GM12878 (cell line): ENCODE data around the gene TMEM63B. TPM values are rescaled to one million over a fixed set of nuclear protein-coding genes. Genes with fewer than 3 reads are reported as not detected.

Experiments used
- ATF7 ChIP-seq: fragments of 450-650 bp; IDR thresholded peaks from 2 replicates; pipeline ENCODE4 v1.6.1; 2016; ENCODE audit warnings: low read depth, mild to moderate bottlenecking
- CREB1 ChIP-seq: IDR thresholded peaks from 2 replicates; pipeline ENCODE4 v1.6.1; 2012; ENCODE audit warnings: low read depth, mild to moderate bottlenecking, inconsistent platforms
- CREM ChIP-seq: IDR thresholded peaks from 2 replicates; pipeline ENCODE4 v1.6.1; 2014; ENCODE audit warnings: antibody characterized with exemption, low read depth
- FOS ChIP-seq: IDR thresholded peaks from 3 replicates; pipeline ENCODE4 v1.6.1; 2011; ENCODE audit warnings: borderline replicate concordance; ENCODE audit not compliant: insufficient read length; ENCODE audit errors: extremely low read depth
- FOXK2 ChIP-seq: fragments of 450-650 bp; IDR thresholded peaks from 2 replicates; pipeline ENCODE4 v1.6.1; 2017; ENCODE audit warnings: mild to moderate bottlenecking, moderate library complexity
- MYB ChIP-seq: fragments of 150-350 bp; IDR thresholded peaks from 2 replicates; pipeline ENCODE4 v1.6.1; 2014; ENCODE audit warnings: mild to moderate bottlenecking, low read depth, low read length, borderline replicate concordance
- NBN ChIP-seq: fragments of 450-650 bp; IDR thresholded peaks from 2 replicates; pipeline ENCODE4 v1.6.1; 2016
- NR2C2 ChIP-seq: IDR thresholded peaks from 2 replicates; pipeline ENCODE4 v1.6.1; 2011; ENCODE audit warnings: borderline replicate concordance, low read depth; ENCODE audit not compliant: control insufficient read depth, insufficient read length
- POU2F2 ChIP-seq: IDR thresholded peaks from 3 replicates; pipeline ENCODE4 v1.6.1; 2011; ENCODE audit warnings: low read depth, mild to moderate bottlenecking, low read length, borderline replicate concordance
- RAD21 ChIP-seq: IDR thresholded peaks from 2 replicates; pipeline ENCODE4 v1.6.1; 2011; ENCODE audit warnings: mild to moderate bottlenecking, low read depth, low read length, moderate library complexity; ENCODE audit not compliant: insufficient read depth
- SKIL ChIP-seq: fragments of 450-650 bp; IDR thresholded peaks from 2 replicates; pipeline ENCODE4 v1.6.1; 2017; ENCODE audit warnings: mild to moderate bottlenecking, low read depth, inconsistent platforms; ENCODE audit not compliant: poor library complexity, severe bottlenecking
- SPI1 ChIP-seq: IDR thresholded peaks from 2 replicates; pipeline ENCODE4 v1.6.1; 2011; ENCODE audit warnings: low read depth, mild to moderate bottlenecking, low read length, moderate library complexity, borderline replicate concordance; ENCODE audit not compliant: insufficient read depth
- SRF ChIP-seq, 2 experiments: IDR thresholded peaks; 2 replicates each; pipeline ENCODE4 v1.6.1; 2011; ENCODE audit warnings: low read depth in 2 of 2, low read length in 2 of 2, mild to moderate bottlenecking in 1 of 2, moderate library complexity in 1 of 2
- ZNF207 ChIP-seq: fragments of 450-650 bp; IDR thresholded peaks from 2 replicates; pipeline ENCODE4 v1.6.1; 2014; ENCODE audit warnings: antibody characterized with exemption, mild to moderate bottlenecking, borderline replicate concordance
- polyA plus RNA-seq, 11 experiments: library from polyadenylated mRNA; depleted of rRNA in 4 of 11; unstranded in 6 of 11; stranded (reverse) in 5 of 11; fragments of >200 nt; fragmentation: Nextera tagmentation in 4 of 11; fragmentation: Illumina TruSeq in 1 of 11; extraction: Ambion mirVana in 4 of 11; extraction: Trizol in 1 of 11; gene quantifications; 1 replicate in 1 of 11; 2 replicates in 10 of 11; pipeline versions ENCODE4 v1.2.1 to v1.2.3, GENCODE V29; 2011 to 2016; ENCODE audit warnings: inconsistent platforms in 2 of 11, missing spikeins in 2 of 11, low read depth in 1 of 11
- total RNA-seq, 4 experiments: library from RNA; depleted of rRNA in 3 of 4; stranded (reverse); fragments of >200 nt in 3 of 4; fragmentation: Illumina TruSeq in 1 of 4; extraction: Trizol in 1 of 4; gene quantifications; 2 replicates each; pipeline versions ENCODE4 v1.2.1 to v1.2.3, GENCODE V29; 2013 to 2021
- TF ChIP-seq, protein P1 (sequence below): IDR thresholded peaks from 2 replicates; pipeline ENCODE4 v1.6.1; 2012; ENCODE audit warnings: improper control_type of control experiment, low read depth, low read length; ENCODE audit not compliant: insufficient replicate concordance
- TF ChIP-seq, protein P2 (sequence below): IDR thresholded peaks from 2 replicates; pipeline ENCODE4 v1.6.1; 2011; ENCODE audit warnings: mild to moderate bottlenecking, low read depth, low read length, moderate library complexity; ENCODE audit not compliant: insufficient replicate concordance
- TF ChIP-seq, protein P3 (sequence below): IDR thresholded peaks from 2 replicates; pipeline ENCODE4 v1.6.1; 2011; ENCODE audit warnings: borderline replicate concordance, low read depth, mild to moderate bottlenecking, moderate library complexity, low read length; ENCODE audit not compliant: insufficient read depth, poor library complexity, severe bottlenecking
- TF ChIP-seq, protein P4 (sequence below): IDR thresholded peaks from 2 replicates; pipeline ENCODE4 v1.6.1; 2011; ENCODE audit warnings: low read depth, mild to moderate bottlenecking, low read length, moderate library complexity, borderline replicate concordance; ENCODE audit errors: extremely low read depth

TMEM63B gene
- total and polyA plus RNA-seq, 10 of the 15 experiments (the other 5 are each of a cell fraction or from before 2014, with no cell fraction given), result 0.09 to 15.0 (median 7.1) TPM; not detected in 1

DNA sequence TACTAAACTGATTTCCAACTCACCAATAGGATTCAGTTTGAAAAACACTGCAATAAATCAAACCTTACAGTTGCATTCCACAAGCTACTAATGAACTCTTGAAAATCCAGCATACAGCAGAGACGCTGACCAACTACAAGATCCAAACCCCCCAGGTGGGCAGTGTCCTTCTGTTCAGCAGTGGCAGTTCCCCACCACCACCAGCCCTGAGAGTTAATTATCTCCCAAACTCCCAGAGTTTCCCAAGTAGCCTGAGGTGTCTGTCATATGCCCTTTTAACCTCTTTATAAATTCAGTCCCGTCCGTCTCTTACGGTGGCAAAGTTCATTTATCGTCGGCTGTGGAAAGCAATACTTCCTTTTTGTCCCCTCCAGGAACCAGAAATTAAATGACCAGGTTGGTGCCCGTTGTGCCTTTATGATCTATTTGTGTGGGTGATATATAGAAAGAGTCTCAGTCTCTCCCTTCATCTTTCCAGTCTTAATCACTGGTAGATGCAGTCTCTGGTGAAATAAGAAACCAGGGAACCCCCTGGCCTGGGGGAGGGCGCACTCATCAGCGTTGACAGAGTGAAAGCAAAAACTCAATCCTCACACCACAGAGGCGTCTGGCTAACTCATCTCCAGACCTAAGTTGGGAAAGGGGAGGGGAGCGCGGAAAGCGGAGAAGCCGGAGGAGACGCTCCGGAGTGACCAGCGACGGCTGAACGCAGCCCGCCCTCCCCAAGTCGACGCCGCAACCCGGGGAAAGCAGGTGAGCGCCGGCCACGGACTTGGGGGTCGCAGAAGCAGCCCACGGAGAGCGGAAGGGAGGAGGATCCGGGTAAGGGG lies 819 bp upstream of the TMEM63B start (continued):
- TF ChIP-seq, protein P1, sequence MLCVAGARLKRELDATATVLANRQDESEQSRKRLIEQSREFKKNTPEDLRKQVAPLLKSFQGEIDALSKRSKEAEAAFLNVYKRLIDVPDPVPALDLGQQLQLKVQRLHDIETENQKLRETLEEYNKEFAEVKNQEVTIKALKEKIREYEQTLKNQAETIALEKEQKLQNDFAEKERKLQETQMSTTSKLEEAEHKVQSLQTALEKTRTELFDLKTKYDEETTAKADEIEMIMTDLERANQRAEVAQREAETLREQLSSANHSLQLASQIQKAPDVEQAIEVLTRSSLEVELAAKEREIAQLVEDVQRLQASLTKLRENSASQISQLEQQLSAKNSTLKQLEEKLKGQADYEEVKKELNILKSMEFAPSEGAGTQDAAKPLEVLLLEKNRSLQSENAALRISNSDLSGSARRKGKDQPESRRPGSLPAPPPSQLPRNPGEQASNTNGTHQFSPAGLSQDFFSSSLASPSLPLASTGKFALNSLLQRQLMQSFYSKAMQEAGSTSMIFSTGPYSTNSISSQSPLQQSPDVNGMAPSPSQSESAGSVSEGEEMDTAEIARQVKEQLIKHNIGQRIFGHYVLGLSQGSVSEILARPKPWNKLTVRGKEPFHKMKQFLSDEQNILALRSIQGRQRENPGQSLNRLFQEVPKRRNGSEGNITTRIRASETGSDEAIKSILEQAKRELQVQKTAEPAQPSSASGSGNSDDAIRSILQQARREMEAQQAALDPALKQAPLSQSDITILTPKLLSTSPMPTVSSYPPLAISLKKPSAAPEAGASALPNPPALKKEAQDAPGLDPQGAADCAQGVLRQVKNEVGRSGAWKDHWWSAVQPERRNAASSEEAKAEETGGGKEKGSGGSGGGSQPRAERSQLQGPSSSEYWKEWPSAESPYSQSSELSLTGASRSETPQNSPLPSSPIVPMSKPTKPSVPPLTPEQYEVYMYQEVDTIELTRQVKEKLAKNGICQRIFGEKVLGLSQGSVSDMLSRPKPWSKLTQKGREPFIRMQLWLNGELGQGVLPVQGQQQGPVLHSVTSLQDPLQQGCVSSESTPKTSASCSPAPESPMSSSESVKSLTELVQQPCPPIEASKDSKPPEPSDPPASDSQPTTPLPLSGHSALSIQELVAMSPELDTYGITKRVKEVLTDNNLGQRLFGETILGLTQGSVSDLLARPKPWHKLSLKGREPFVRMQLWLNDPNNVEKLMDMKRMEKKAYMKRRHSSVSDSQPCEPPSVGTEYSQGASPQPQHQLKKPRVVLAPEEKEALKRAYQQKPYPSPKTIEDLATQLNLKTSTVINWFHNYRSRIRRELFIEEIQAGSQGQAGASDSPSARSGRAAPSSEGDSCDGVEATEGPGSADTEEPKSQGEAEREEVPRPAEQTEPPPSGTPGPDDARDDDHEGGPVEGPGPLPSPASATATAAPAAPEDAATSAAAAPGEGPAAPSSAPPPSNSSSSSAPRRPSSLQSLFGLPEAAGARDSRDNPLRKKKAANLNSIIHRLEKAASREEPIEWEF, result no peak
- TF ChIP-seq NR2C2 (no peak), CREB1 (peak; percentile 58; the same call in 1 of the 2 replicates), SRF (IDR thresholded peaks at IDR 0.05; ENCODE audit: low read depth in 2 of 2, low read length in 2 of 2) (no peak), MYB (no peak), FOS (no peak), POU2F2 (peak; percentile 36; the same call in 1 of the 3 replicates), FOXK2 (no peak), ZNF207 (no peak), SKIL (peak; percentile 76), ATF7 (no peak), RAD21 (no peak), NBN (peak; percentile 22; the same call in 1 of the 2 replicates), CREM (no peak), SPI1 (no peak)
- TF ChIP-seq, protein P2, sequence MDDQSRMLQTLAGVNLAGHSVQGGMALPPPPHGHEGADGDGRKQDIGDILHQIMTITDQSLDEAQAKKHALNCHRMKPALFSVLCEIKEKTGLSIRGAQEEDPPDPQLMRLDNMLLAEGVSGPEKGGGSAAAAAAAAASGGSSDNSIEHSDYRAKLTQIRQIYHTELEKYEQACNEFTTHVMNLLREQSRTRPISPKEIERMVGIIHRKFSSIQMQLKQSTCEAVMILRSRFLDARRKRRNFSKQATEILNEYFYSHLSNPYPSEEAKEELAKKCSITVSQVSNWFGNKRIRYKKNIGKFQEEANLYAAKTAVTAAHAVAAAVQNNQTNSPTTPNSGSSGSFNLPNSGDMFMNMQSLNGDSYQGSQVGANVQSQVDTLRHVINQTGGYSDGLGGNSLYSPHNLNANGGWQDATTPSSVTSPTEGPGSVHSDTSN, result no peak
- TF ChIP-seq, protein P3, sequence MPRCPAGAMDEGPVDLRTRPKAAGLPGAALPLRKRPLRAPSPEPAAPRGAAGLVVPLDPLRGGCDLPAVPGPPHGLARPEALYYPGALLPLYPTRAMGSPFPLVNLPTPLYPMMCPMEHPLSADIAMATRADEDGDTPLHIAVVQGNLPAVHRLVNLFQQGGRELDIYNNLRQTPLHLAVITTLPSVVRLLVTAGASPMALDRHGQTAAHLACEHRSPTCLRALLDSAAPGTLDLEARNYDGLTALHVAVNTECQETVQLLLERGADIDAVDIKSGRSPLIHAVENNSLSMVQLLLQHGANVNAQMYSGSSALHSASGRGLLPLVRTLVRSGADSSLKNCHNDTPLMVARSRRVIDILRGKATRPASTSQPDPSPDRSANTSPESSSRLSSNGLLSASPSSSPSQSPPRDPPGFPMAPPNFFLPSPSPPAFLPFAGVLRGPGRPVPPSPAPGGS, result no peak
- TF ChIP-seq, protein P4, sequence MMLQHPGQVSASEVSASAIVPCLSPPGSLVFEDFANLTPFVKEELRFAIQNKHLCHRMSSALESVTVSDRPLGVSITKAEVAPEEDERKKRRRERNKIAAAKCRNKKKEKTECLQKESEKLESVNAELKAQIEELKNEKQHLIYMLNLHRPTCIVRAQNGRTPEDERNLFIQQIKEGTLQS, result no peak
